Fibroblast of lung (primary cell): ENCODE data around the gene UTP4.

ENCODE experiments used
- EZH2 ChIP-seq: IDR thresholded peaks from 2 replicates; pipeline ENCODE4 v1.5.1; 2012; ENCODE audit warnings: low read length, control low read depth, mild to moderate bottlenecking; ENCODE audit errors: missing control alignments
- TF ChIP-seq, protein P1 (sequence below), 2 donors: IDR thresholded peaks in 1 of 2; conservative IDR thresholded peaks in 1 of 2; 1 replicate in 1 of 2; 2 replicates in 1 of 2; pipeline ENCODE4 v1.5.1; 2011 to 2012; ENCODE audit warnings: low read length in 2 of 2, control low read depth in 1 of 2, inconsistent platforms in 1 of 2, low read depth in 1 of 2, mild to moderate bottlenecking in 1 of 2

DNA sequence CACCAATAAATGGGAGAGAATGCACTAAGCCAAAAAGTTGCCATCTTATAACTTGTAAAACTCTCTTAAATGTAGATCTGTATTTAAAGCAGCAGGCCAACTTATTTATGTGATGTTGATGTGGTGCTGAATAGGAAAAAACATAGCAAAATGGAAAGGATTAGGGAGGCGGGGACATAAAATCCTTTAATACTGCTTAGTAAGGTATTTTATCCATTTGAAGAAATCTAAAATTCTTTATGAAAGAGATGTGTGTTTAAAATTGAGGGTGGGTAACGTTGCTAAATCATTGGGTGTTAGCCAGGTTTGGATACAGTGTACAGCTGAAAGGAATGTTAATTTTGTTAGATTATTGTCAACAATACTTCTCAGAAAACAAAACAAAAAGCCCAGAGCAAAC lies 68.8 kb downstream of the UTP4 start:
- no peak for TF ChIP-seq EZH2
- TF ChIP-seq, protein P1, sequence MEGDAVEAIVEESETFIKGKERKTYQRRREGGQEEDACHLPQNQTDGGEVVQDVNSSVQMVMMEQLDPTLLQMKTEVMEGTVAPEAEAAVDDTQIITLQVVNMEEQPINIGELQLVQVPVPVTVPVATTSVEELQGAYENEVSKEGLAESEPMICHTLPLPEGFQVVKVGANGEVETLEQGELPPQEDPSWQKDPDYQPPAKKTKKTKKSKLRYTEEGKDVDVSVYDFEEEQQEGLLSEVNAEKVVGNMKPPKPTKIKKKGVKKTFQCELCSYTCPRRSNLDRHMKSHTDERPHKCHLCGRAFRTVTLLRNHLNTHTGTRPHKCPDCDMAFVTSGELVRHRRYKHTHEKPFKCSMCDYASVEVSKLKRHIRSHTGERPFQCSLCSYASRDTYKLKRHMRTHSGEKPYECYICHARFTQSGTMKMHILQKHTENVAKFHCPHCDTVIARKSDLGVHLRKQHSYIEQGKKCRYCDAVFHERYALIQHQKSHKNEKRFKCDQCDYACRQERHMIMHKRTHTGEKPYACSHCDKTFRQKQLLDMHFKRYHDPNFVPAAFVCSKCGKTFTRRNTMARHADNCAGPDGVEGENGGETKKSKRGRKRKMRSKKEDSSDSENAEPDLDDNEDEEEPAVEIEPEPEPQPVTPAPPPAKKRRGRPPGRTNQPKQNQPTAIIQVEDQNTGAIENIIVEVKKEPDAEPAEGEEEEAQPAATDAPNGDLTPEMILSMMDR (conservative IDR thresholded peaks at IDR 0.05 in 1 of 2, IDR thresholded peaks at IDR 0.05 in 1 of 2; ENCODE audit: low read depth in 1 of 2, low read length in 2 of 2), result no peak
